Cardiac fibroblast (primary cell): Measurements from ENCODE around the gene FBXO15.

Experiments used
- DNase-seq, 2 donors: peaks; one replicate each; pipeline versions ENCODE4 v3.0.0 to v3.0.0-alpha.2; 2010; ENCODE audit warnings: low read depth in 2 of 2
- H3K4me3 ChIP-seq, 2 donors: replicated peaks in 1 of 2; 1 replicate in 1 of 2; 2 replicates in 1 of 2; pipeline ENCODE4 v1.5.1; 2011; ENCODE audit warnings: low read depth in 2 of 2, low read length in 2 of 2, mild to moderate bottlenecking in 2 of 2, moderate library complexity in 1 of 2
- TF ChIP-seq, protein P1 (sequence below): IDR thresholded peaks from one replicate; pipeline ENCODE4 v1.5.1; 2011; ENCODE audit warnings: low read depth, mild to moderate bottlenecking, low read length, inconsistent platforms

Gene FBXO15

DNA sequence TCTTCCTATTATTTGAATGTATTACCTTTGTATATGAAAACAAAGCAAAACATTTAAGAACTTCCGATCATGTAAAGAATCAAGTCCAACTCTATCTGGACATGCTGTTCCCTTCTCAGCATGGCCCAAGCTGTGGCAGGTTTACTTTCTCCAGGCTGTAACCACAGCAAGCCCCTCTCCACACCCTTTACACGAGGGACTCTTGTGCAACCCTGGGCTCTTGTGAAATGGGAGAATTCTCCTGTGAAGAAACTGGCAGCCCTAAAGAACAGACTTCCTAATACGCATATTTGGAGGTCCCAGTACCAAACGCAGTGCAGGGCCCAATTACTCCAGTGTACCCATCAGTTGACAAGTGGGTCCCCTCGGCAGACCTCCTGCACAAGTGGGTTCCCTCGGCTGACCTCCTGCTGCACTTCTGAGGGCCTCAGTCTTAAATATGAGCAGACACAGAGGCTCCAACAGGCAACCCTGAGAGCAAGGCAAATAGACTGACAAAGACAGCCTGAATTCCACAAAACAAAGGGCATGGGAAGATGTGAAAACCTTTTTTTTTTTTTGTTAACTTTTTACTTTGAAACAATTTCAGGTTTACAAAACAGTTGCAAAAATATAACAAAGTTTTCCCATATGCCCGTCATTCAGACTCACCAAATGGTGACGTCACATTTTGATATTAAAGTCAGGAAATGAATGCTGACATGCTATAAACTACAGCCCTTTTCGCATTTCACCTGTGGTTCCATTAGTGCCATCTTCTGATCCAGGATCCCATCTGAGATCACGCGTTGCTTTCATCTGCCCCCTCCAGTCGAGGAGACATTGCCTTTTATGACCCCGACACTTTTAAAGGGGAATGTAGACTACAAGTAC lies 78.2 kb downstream of the FBXO15 start:
- TF ChIP-seq, protein P1, sequence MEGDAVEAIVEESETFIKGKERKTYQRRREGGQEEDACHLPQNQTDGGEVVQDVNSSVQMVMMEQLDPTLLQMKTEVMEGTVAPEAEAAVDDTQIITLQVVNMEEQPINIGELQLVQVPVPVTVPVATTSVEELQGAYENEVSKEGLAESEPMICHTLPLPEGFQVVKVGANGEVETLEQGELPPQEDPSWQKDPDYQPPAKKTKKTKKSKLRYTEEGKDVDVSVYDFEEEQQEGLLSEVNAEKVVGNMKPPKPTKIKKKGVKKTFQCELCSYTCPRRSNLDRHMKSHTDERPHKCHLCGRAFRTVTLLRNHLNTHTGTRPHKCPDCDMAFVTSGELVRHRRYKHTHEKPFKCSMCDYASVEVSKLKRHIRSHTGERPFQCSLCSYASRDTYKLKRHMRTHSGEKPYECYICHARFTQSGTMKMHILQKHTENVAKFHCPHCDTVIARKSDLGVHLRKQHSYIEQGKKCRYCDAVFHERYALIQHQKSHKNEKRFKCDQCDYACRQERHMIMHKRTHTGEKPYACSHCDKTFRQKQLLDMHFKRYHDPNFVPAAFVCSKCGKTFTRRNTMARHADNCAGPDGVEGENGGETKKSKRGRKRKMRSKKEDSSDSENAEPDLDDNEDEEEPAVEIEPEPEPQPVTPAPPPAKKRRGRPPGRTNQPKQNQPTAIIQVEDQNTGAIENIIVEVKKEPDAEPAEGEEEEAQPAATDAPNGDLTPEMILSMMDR = no peak
- H3K4me3 ChIP-seq = no peak overlapping the region
- no peak for DNase-seq

- DNase-seq = no peak
- TF ChIP-seq, protein P1 = no peak
- no peak overlapping the region for H3K4me3 ChIP-seq
Measured at GRCh38 chr18:74068296-74068695, 79.3 kb downstream of the FBXO15 start.

DNA sequence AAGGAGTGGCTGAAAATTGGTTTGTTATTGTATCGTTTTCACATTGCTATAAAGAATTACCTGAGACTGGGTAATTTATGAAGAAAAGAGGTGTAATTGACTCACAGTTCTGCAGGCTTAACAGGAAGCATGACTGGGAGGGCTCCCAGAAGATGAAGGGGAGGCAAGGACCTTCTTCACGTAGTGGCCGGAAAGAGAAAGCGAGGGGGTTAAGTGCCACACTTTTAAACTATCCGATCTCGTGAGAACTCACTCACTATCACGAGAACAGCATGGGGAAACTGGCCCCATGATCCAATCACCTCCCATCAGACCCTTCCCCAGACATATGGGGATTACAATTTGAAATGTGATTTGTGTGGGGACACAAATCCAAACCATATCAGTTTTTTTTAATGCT lies 81.6 kb downstream of the FBXO15 start:
- TF ChIP-seq, protein P1 = no peak
- H3K4me3 ChIP-seq = no peak overlapping the region
- DNase-seq = no peak

DNA sequence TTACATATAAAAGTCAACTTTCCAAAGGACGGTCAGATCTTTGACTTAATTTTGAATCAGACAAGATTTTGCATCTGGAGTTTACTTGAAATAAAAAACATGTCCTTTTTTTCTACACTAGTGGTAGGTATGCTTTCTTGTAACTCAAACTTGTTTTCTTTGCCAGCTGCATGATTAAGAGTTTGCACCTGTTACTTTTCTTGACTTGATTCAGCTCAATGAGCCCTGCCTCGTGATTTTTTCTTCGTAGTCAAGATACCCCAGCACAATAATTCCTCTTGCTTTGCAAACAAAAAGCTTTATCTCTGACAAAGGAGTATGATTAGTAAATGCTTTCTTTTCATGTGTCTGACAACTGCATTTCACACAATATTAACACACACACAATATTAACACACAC lies 82.3 kb downstream of the FBXO15 start:
- no peak overlapping the region for H3K4me3 ChIP-seq
- DNase-seq = no peak
- TF ChIP-seq, protein P1 = no peak

DNA sequence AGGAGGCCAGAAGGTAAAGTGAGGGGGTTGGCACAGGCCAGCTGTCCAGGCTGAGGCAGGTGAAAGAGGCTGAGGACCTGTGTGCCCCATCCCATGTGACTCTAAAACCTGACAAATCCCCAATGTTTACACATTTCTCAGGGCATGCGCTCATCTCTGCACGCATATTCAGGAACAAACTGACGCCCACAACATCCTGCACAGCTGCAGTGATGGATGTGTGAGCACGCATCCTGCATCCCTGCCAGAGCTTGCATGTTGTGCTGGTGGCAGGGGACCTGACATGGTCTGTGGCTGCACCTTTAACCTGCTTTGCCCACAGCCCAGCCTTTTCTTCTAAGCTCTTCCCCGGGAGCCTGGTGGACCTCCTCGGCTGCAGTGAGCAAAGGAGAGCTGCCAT lies 83.1 kb downstream of the FBXO15 start:
- TF ChIP-seq, protein P1 = no peak
- no peak overlapping the region for H3K4me3 ChIP-seq
- no peak for DNase-seq

GRCh38 chr18:74063557-74063956 lies 84.1 kb downstream of the FBXO15 start:
- TF ChIP-seq, protein P1 = no peak
- H3K4me3 ChIP-seq = no peak overlapping the region
- DNase-seq = no peak

GRCh38 chr18:74063023-74063422 lies 84.6 kb downstream of the FBXO15 start:
- DNase-seq = no peak
- no peak overlapping the region for H3K4me3 ChIP-seq
- TF ChIP-seq, protein P1 = no peak
